ENCODE results near the gene RITA1. TPM values are rescaled to one million over a fixed set of nuclear protein-coding genes. Genes with fewer than 3 reads are reported as not detected.

Gene RITA1
- total and polyA plus RNA-seq, 2 experiments from 2014 or later: 20.0 to 40.4 TPM

DNA sequence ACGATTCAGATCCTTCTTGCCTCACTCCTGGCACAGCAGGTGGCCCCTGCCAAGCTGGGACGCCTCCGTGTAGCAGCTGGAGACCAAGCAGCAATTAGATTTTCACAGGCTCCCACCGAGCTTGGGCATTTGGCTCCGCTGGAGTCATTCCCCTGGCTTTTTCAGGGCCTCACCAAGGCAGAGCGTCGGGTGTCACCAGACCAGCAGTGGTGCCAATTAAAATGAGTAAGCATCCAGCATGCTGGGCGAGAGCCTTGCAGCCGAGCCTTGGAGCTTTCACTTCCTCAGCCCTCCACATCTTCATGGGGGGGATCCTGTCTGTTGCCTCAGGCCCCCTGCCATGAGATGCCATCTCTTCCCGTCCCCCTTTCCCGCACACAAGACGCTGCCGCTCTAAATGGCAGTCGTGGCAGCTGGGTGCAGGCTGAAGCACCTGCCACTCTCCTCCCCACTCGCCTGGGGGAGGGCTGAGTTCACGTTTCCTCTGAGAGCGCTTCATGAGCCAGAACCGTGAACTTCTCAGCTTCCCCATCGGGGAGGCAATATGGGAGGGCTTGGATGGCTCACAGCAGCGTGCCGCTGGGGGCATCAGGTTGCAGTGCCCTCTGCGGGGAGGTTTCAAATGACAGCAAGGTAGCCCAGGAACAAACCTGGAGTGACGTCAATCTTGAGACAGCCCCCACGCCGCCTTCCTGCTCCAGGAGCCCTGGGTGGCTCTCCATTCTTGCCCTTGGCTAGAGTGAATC lies 47.5 kb downstream of the RITA1 start:
- Histone ChIP-seq H3K79me2 (replicated peaks; ENCODE audit: insufficient read depth) (no peaks in the 10 kb centered on the region), H3F3A (replicated peaks; ENCODE audit: low read depth) (no peaks in the 10 kb centered on the region), H3K27ac (ENCODE audit: low read depth) (peak overlapping the region; percentile 74; the same call in 1 of the 2 replicates), H3K36me3 (ENCODE audit: insufficient read depth) (peaks cover 9% of the 10 kb centered on the region; the same call in 1 of the 2 replicates), H3K27me3 (ENCODE audit: insufficient read depth) (no peaks in the 10 kb centered on the region), H3K4me3 (peak overlapping the region; percentile 18; the same call in 1 of the 2 replicates), H3K9me2 (ENCODE audit: insufficient read depth) (no peaks in the 10 kb centered on the region), H3K4me2 (peak overlapping the region; percentile 72), H2AFZ (no peak overlapping the region), H3K4me1 (ENCODE audit: insufficient read depth) (peaks cover 15% of the 10 kb centered on the region), H4K20me1 (replicated peaks; ENCODE audit: insufficient read depth) (no peaks in the 10 kb centered on the region)
- ATAC-seq: peak; percentile 92
- H3K27ac Mint-ChIP-seq: peak overlapping the region; percentile 93
- H3K9me3 Mint-ChIP-seq: no peaks in the 10 kb centered on the region; the same call in 2 of the 3 replicates
- peak overlapping the region; percentile 55 for H3K4me3 Mint-ChIP-seq
- peaks cover 34% of the 10 kb centered on the region for H3K4me1 Mint-ChIP-seq
- H3K36me3 Mint-ChIP-seq (ENCODE audit: low read depth): peaks cover 38% of the 10 kb centered on the region
- DNase-seq (ENCODE audit: low spot score): peak; percentile 92
- no peak for TF ChIP-seq NANOG (IDR thresholded peaks at IDR 0.05; ENCODE audit: borderline replicate concordance)
- peak; percentile 85 for TF ChIP-seq CREB1 (CRISPR knock-in tag; IDR thresholded peaks at IDR 0.05; ENCODE audit: low read depth)
- no peak for TF ChIP-seq ZNF114 (CRISPR knock-in tag; IDR thresholded peaks at IDR 0.05)
- no peak for TF ChIP-seq EZH2phosphoT487 (IDR thresholded peaks at IDR 0.05; ENCODE audit: unreplicated experiment)
- TF ChIP-seq, protein P1, sequence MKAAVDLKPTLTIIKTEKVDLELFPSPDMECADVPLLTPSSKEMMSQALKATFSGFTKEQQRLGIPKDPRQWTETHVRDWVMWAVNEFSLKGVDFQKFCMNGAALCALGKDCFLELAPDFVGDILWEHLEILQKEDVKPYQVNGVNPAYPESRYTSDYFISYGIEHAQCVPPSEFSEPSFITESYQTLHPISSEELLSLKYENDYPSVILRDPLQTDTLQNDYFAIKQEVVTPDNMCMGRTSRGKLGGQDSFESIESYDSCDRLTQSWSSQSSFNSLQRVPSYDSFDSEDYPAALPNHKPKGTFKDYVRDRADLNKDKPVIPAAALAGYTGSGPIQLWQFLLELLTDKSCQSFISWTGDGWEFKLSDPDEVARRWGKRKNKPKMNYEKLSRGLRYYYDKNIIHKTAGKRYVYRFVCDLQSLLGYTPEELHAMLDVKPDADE (IDR thresholded peaks at IDR 0.05): no peak
- TF ChIP-seq CTCF (conservative IDR thresholded peaks at IDR 0.05; ENCODE audit: low read depth in 2 of 2): peak in 1 of 2 experiments; percentile 40; a peak in 2 of 4 replicates
- TF ChIP-seq JUNB (IDR thresholded peaks at IDR 0.05; ENCODE audit: unreplicated experiment): no peak
- H3K27me3 Mint-ChIP-seq (ENCODE audit: insufficient read depth, low read depth, poor library complexity): peaks cover 8% of the 10 kb centered on the region

GRCh38 chr12:113233967-113234366 lies 48.4 kb downstream of the RITA1 start:
- peaks cover 6% of the 10 kb centered on the region; the same call in 1 of the 2 replicates for H3K36me3 ChIP-seq (ENCODE audit: insufficient read depth)
- no peaks in the 10 kb centered on the region for H3K27me3 ChIP-seq (ENCODE audit: insufficient read depth)
- H3K27me3 Mint-ChIP-seq (ENCODE audit: insufficient read depth, low read depth, poor library complexity): peaks cover 5% of the 10 kb centered on the region
- H3K27ac Mint-ChIP-seq: peak overlapping the region; percentile 82
- peaks cover 41% of the 10 kb centered on the region for H3K36me3 Mint-ChIP-seq (ENCODE audit: low read depth)
- no peaks in the 10 kb centered on the region; the same call in 2 of the 3 replicates for H3K9me3 Mint-ChIP-seq
- H3K4me2 ChIP-seq: 0 out of 2 replicates have a peak overlapping the region, but pooled peaks have one; percentile 9
- H3K4me3 ChIP-seq: no peak overlapping the region
- ATAC-seq (no peak), DNase-seq (ENCODE audit: low spot score) (no peak)
- peaks cover 15% of the 10 kb centered on the region for H3K4me1 ChIP-seq (ENCODE audit: insufficient read depth)
- H3K27ac ChIP-seq (ENCODE audit: low read depth): 0 out of 2 replicates have a peak overlapping the region, but pooled peaks have one; percentile 5
- H3F3A ChIP-seq (replicated peaks; ENCODE audit: low read depth): no peaks in the 10 kb centered on the region
- no peaks in the 10 kb centered on the region for H3K9me2 ChIP-seq (ENCODE audit: insufficient read depth)
- H3K79me2 ChIP-seq (replicated peaks; ENCODE audit: insufficient read depth): no peaks in the 10 kb centered on the region
- no peak overlapping the region for H2AFZ ChIP-seq
- peaks cover 34% of the 10 kb centered on the region for H3K4me1 Mint-ChIP-seq
- no peaks in the 10 kb centered on the region for H4K20me1 ChIP-seq (replicated peaks; ENCODE audit: insufficient read depth)
- H3K4me3 Mint-ChIP-seq: no peak overlapping the region
- TF ChIP-seq JUNB (IDR thresholded peaks at IDR 0.05; ENCODE audit: unreplicated experiment): no peak
- TF ChIP-seq CREB1 (CRISPR knock-in tag; IDR thresholded peaks at IDR 0.05; ENCODE audit: low read depth): no peak
- TF ChIP-seq, protein P2, sequence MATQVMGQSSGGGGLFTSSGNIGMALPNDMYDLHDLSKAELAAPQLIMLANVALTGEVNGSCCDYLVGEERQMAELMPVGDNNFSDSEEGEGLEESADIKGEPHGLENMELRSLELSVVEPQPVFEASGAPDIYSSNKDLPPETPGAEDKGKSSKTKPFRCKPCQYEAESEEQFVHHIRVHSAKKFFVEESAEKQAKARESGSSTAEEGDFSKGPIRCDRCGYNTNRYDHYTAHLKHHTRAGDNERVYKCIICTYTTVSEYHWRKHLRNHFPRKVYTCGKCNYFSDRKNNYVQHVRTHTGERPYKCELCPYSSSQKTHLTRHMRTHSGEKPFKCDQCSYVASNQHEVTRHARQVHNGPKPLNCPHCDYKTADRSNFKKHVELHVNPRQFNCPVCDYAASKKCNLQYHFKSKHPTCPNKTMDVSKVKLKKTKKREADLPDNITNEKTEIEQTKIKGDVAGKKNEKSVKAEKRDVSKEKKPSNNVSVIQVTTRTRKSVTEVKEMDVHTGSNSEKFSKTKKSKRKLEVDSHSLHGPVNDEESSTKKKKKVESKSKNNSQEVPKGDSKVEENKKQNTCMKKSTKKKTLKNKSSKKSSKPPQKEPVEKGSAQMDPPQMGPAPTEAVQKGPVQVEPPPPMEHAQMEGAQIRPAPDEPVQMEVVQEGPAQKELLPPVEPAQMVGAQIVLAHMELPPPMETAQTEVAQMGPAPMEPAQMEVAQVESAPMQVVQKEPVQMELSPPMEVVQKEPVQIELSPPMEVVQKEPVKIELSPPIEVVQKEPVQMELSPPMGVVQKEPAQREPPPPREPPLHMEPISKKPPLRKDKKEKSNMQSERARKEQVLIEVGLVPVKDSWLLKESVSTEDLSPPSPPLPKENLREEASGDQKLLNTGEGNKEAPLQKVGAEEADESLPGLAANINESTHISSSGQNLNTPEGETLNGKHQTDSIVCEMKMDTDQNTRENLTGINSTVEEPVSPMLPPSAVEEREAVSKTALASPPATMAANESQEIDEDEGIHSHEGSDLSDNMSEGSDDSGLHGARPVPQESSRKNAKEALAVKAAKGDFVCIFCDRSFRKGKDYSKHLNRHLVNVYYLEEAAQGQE (IDR thresholded peaks at IDR 0.05; ENCODE audit: unreplicated experiment): no peak
- TF ChIP-seq CTCF (conservative IDR thresholded peaks at IDR 0.05; ENCODE audit: low read depth in 2 of 2): no peak
- TF ChIP-seq NANOG (IDR thresholded peaks at IDR 0.05; ENCODE audit: borderline replicate concordance): no peak
- no peak for TF ChIP-seq EZH2phosphoT487 (IDR thresholded peaks at IDR 0.05; ENCODE audit: unreplicated experiment)
- no peak for TF ChIP-seq EZH2 (IDR thresholded peaks at IDR 0.05; ENCODE audit: low read depth, unreplicated experiment)
- no peak for TF ChIP-seq ZNF331 (CRISPR knock-in tag; IDR thresholded peaks at IDR 0.05; ENCODE audit: low read depth)
- TF ChIP-seq, protein P1 (IDR thresholded peaks at IDR 0.05): no peak
